K562 (cell line): Measurements from ENCODE around the gene DAP. TPM values are rescaled to one million over a fixed set of nuclear protein-coding genes. Genes with fewer than 3 reads are reported as not detected.

Source experiments
- ATAC-seq: fragments of 200-7000 bp; cut with Tn5 transposase; 3 replicates; pipeline ENCODE4 v1.9.1; 2020; ENCODE audit warnings: moderate library complexity
- BruUV-seq: library from RNA; stranded (reverse); fragments of 400-500 nt; replicated peaks from 2 replicates; lab custom pipeline; 2021; lab: Mats Ljungman, UMichigan
- CTCF ChIA-PET: fragments of 300-600 bp; formaldehyde crosslinking; extraction: SDS; loops from one replicate; lab custom pipeline; 2021; ENCODE audit warnings: low intra/inter-chr PET ratio; lab: Yijun Ruan, JAX
- POLR2A ChIA-PET: fragments of 300-600, 350-650 bp; sonication (Branson Sonifier 250); formaldehyde crosslinking; extraction: SDS; loops from one replicate; lab custom pipeline; 2021; ENCODE audit warnings: antibody characterized with exemption, inconsistent platforms; lab: Yijun Ruan, JAX
- DNase-seq, 4 experiments: peaks; one replicate each; pipeline versions ENCODE4 v3.0.0 to v3.0.0-alpha.2; 2011 to 2018; ENCODE audit warnings: low spot score in 3 of 4, mixed read lengths in 3 of 4; ENCODE audit errors: extremely low read depth in 1 of 4
- FAIRE-seq: peaks from 2 replicates; lab custom pipeline; 2011; peaks lifted over from hg19 to GRCh38; lab: Jason Lieb, UNC
- H2AFZ ChIP-seq: 2 replicates; pipeline ENCODE4 v1.6.0; 2011; ENCODE audit warnings: low read depth, low read length, control low read depth, inconsistent platforms
- H3K27ac ChIP-seq: fragments of 200-600 bp; 3 replicates; pipeline ENCODE4 v1.8.0; 2011; ENCODE audit warnings: low read depth, mild to moderate bottlenecking, control low read depth, inconsistent platforms, low read length, moderate library complexity, mixed read lengths; ENCODE audit errors: extremely low read depth
- H3K27me3 ChIP-seq, 2 experiments: fragments of 300-600 bp in 1 of 2; 2 replicates in 1 of 2; 3 replicates in 1 of 2; pipeline versions ENCODE4 v1.6.0 to v1.8.0; 2011; ENCODE audit warnings: inconsistent platforms in 2 of 2, low read length in 2 of 2, mild to moderate bottlenecking in 1 of 2, mixed read lengths in 1 of 2, moderate library complexity in 1 of 2; ENCODE audit not compliant: control insufficient read depth in 2 of 2, insufficient read depth in 2 of 2
- H3K36me3 ChIP-seq: fragments of 300-600 bp; 3 replicates; pipeline ENCODE4 v1.8.0; 2011; ENCODE audit warnings: mild to moderate bottlenecking, low read length, inconsistent platforms; ENCODE audit not compliant: control insufficient read depth, insufficient read depth
- H3K4me1 ChIP-seq, 2 experiments: fragments of 200-600 bp in 1 of 2; replicated peaks in 1 of 2; 2 replicates in 1 of 2; 3 replicates in 1 of 2; pipeline versions ENCODE4 v1.5.1 to v1.8.0; 2011; ENCODE audit warnings: inconsistent platforms in 2 of 2, low read length in 2 of 2, mild to moderate bottlenecking in 1 of 2, mixed read lengths in 1 of 2, moderate library complexity in 1 of 2; ENCODE audit not compliant: control insufficient read depth in 2 of 2, insufficient read depth in 2 of 2
- H3K4me2 ChIP-seq: 2 replicates; pipeline ENCODE4 v1.6.1; 2011; ENCODE audit warnings: low read length, control low read depth, inconsistent platforms, mixed read lengths; ENCODE audit not compliant: insufficient read depth
- H3K4me3 ChIP-seq: fragments of 200-600 bp; sonication (generic), shearing (Covaris generic); 2 replicates; pipeline ENCODE4 v1.5.1; 2016; ENCODE audit warnings: control low read depth, inconsistent platforms
- H3K79me2 ChIP-seq: fragments of 200-600 bp; 3 replicates; pipeline ENCODE4 v1.8.0; 2011; ENCODE audit warnings: low read length, inconsistent platforms; ENCODE audit not compliant: control insufficient read depth, insufficient read depth
- H3K9ac ChIP-seq, 2 experiments: 2 replicates each; pipeline versions ENCODE4 v1.6.0 to v1.6.1; 2011; ENCODE audit warnings: low read depth in 2 of 2, low read length in 2 of 2, control low read depth in 1 of 2, inconsistent platforms in 1 of 2, mild to moderate bottlenecking in 1 of 2, mixed read lengths in 1 of 2; ENCODE audit not compliant: insufficient read depth in 1 of 2
- H3K9me1 ChIP-seq: one replicate; pipeline ENCODE4 v1.6.0; 2011; ENCODE audit warnings: inconsistent platforms, mild to moderate bottlenecking, low read length, moderate library complexity; ENCODE audit not compliant: control insufficient read depth, insufficient read depth
- H3K9me3 ChIP-seq: replicated peaks from 2 replicates; pipeline ENCODE4 v1.5.1; 2011; ENCODE audit warnings: low read depth, low read length, inconsistent platforms; ENCODE audit not compliant: control insufficient read depth, insufficient read depth
- H4K20me1 ChIP-seq: replicated peaks from 2 replicates; pipeline ENCODE4 v1.6.1; 2011; ENCODE audit warnings: low read length, inconsistent platforms, mixed read lengths; ENCODE audit not compliant: control insufficient read depth, insufficient read depth
- DEAF1 ChIP-seq: fragments of 450-650 bp; formaldehyde crosslinking; IDR thresholded peaks from 2 replicates; pipeline ENCODE4 v1.4.0; 2020; ENCODE audit warnings: mild to moderate bottlenecking, moderate library complexity
- E2F4 ChIP-seq: sonication (generic); formaldehyde crosslinking; IDR thresholded peaks from 2 replicates; pipeline ENCODE4 v1.8.0; 2022; ENCODE audit warnings: mild to moderate bottlenecking, low read depth, missing genetic modification reagents
- EP400 ChIP-seq: fragments of 450-650 bp; IDR thresholded peaks from 2 replicates; pipeline ENCODE4 v1.6.1; 2017; ENCODE audit warnings: antibody characterized with exemption, mild to moderate bottlenecking, moderate library complexity
- FOXM1 ChIP-seq, 2 experiments: fragments of 450-650 bp in 1 of 2; sonication (generic) in 1 of 2; formaldehyde crosslinking in 1 of 2; IDR thresholded peaks; 2 replicates each; pipeline versions ENCODE4 v1.6.1 to v1.9.0; 2017 to 2022; ENCODE audit warnings: low read depth in 2 of 2, mild to moderate bottlenecking in 2 of 2, missing genetic modification reagents in 1 of 2, moderate library complexity in 1 of 2
- HDAC1 ChIP-seq, 2 experiments: fragments of 450-650 bp; IDR thresholded peaks; 2 replicates each; pipeline ENCODE4 v1.6.1; 2016 to 2017; ENCODE audit warnings: inconsistent platforms in 1 of 2, mild to moderate bottlenecking in 1 of 2, moderate library complexity in 1 of 2
- HDAC2 ChIP-seq: fragments of 450-650 bp; IDR thresholded peaks from 2 replicates; pipeline ENCODE4 v1.6.1; 2016; ENCODE audit warnings: mild to moderate bottlenecking
- MECOM ChIP-seq: fragments of 250-450 bp; sonication (Bioruptor Pico); IDR thresholded peaks from 2 replicates; pipeline ENCODE4 v1.8.0; 2022; ENCODE audit warnings: inconsistent platforms
- MLLT1 ChIP-seq, 2 experiments: fragments of 450-650 bp; IDR thresholded peaks; 2 replicates each; pipeline ENCODE4 v1.6.1; 2016
- NUFIP1 ChIP-seq: fragments of 450-650 bp; IDR thresholded peaks from 2 replicates; pipeline ENCODE4 v1.6.1; 2018; ENCODE audit not compliant: partially characterized antibody
- RB1 ChIP-seq: fragments of 450-650 bp; IDR thresholded peaks from 2 replicates; pipeline ENCODE4 v1.6.1; 2017; ENCODE audit warnings: low read depth, mild to moderate bottlenecking
- SRSF7 ChIP-seq: fragments of 200-400 bp; formaldehyde crosslinking; optimal IDR thresholded peaks from 2 replicates; pipeline ENCODE3; 2017; ENCODE audit warnings: mild to moderate bottlenecking, low read depth, low read length
- ZBTB34 ChIP-seq: fragments of 250-450 bp; sonication (Bioruptor Pico); IDR thresholded peaks from 2 replicates; pipeline ENCODE4 v1.8.0; 2021; ENCODE audit warnings: mild to moderate bottlenecking, moderate library complexity
- ZNF121 ChIP-seq: sonication (generic); formaldehyde crosslinking; conservative IDR thresholded peaks from 2 replicates; pipeline ENCODE4 v1.8.0; 2022; ENCODE audit warnings: missing genetic modification reagents
- ZNF274 ChIP-seq: IDR thresholded peaks from 2 replicates; pipeline ENCODE4 v1.6.1; 2011; ENCODE audit warnings: low read depth, mild to moderate bottlenecking, low read length, moderate library complexity, borderline replicate concordance
- ZNF277 ChIP-seq: fragments of 250-450 bp; sonication (Bioruptor Pico); IDR thresholded peaks from 2 replicates; pipeline ENCODE4 v1.8.0; 2022; ENCODE audit warnings: inconsistent platforms, mild to moderate bottlenecking, moderate library complexity, borderline replicate concordance
- WGBS: fragments of 100-300 bp; shearing (Covaris generic); methylation state at CpG from one replicate; pipeline ENCODE4 v1.1.6; 2016; ENCODE audit warnings: low coverage, mixed read lengths; ENCODE audit not compliant: insufficient coverage; ENCODE audit errors: missing lambda C conversion rate; 5-methylcytosine and 5-hydroxymethylcytosine counted together
- in situ Hi-C: fragments of 300-500 bp; cut with MboI; formaldehyde crosslinking; loops from 4 replicates; pipeline ENCODE4 v1.15.0; 2018; ENCODE audit warnings: inconsistent platforms, mixed read lengths
- intact Hi-C: fragments of 100-400 bp; cut with micrococcal nuclease; formaldehyde crosslinking; loops from 2 replicates; pipeline ENCODE4 v1.14.2; 2022
- polyA plus RNA-seq, 8 experiments: library from polyadenylated mRNA; depleted of rRNA in 4 of 8; stranded (reverse) in 5 of 8; unstranded in 3 of 8; fragments of >200 nt; fragmentation: Nextera tagmentation in 2 of 8; fragmentation: Illumina TruSeq in 1 of 8; extraction: Ambion mirVana in 2 of 8; extraction: Trizol in 1 of 8; gene quantifications; 2 replicates each; pipeline versions ENCODE4 v1.2.1 to v1.2.3, GENCODE V29; 2011 to 2014; ENCODE audit warnings: inconsistent platforms in 1 of 8, missing spikeins in 1 of 8
- total RNA-seq, 7 experiments: library from RNA; depleted of rRNA in 6 of 7; stranded (reverse); fragments of >200 nt in 6 of 7; fragmentation: Illumina TruSeq in 2 of 7; extraction: Trizol in 2 of 7; gene quantifications; 2 replicates each; pipeline versions ENCODE4 v1.2.1 to v1.2.3, GENCODE V29; 2011 to 2021; ENCODE audit warnings: low replicate concordance in 1 of 7

Gene DAP
- total and polyA plus RNA-seq, 9 of the 15 experiments (the other 6 are each of a cell fraction or from before 2014, with no cell fraction given): 14.1 to 151 (median 34.5) TPM

GRCh38 chr5:10772901-10773585 lies 12.0 kb upstream of the DAP start:
- Histone ChIP-seq H3K4me3 (no peak overlapping the region), H3K9me3 (no peaks in the 10 kb centered on the region), H3K4me1 (peaks cover 0 to 3% of the 10 kb centered on the region in 2 experiments; a peak in 1 of 5 replicates), H3K9me1 (no peaks in the 10 kb centered on the region), H2AFZ (no peak overlapping the region), H3K79me2 (no peaks in the 10 kb centered on the region), H3K4me2 (no peak overlapping the region), H3K9ac (no peak overlapping the region), H4K20me1 (no peaks in the 10 kb centered on the region), H3K27ac (no peak overlapping the region), H3K36me3 (no peaks in the 10 kb centered on the region), H3K27me3 (no peaks in the 10 kb centered on the region; a peak in 1 of 5 replicates)
- no peak for ATAC-seq
- intact Hi-C loops: no loop called here
- in situ Hi-C loops: no loop called here
- ChIA-PET POLR2A (interaction anchor here (0.9 kb wide), 1 partner anchor 28 kb away, joined by 3 read pairs; no protein-coding TSS in a partner anchor), CTCF (no interaction called here)
- WGBS: 16% methylated on average over 7 of the region's 7 CpGs
- no TSS peak for BruUV-seq
- FAIRE-seq: no peak
- DNase-seq: no peak
- TF ChIP-seq DEAF1 (CRISPR knock-in tag) (no peak), NUFIP1 (no peak), ZNF277 (CRISPR knock-in tag) (no peak), SRSF7 (no peak), ZBTB34 (CRISPR knock-in tag) (no peak), ZNF121 (CRISPR knock-in tag) (no peak), FOXM1 (IDR thresholded peaks at IDR 0.05; ENCODE audit: low read depth) (no peak), FOXM1 (CRISPR knock-in tag; IDR thresholded peaks at IDR 0.05; ENCODE audit: low read depth) (no peak), MECOM (CRISPR knock-in tag) (no peak), EP400 (no peak), E2F4 (no peak), RB1 (no peak), MLLT1 (IDR thresholded peaks at IDR 0.05) (no peak), HDAC1 (IDR thresholded peaks at IDR 0.05) (no peak), HDAC2 (no peak), ZNF274 (no peak)
